Stomach (tissue), 4 donors: Measurements from ENCODE around the gene OSBPL6.

Experiments
- CTCF ChIP-seq, 7 experiments: fragments of 450-650 bp in 4 of 7; fragments of 200-600 bp in 3 of 7; sonication (generic) in 3 of 7; IDR thresholded peaks; one replicate each; pipeline ENCODE4 v1.5.1; 2016 to 2019; ENCODE audit warnings: antibody characterized with exemption in 7 of 7, control low read depth in 2 of 7, mild to moderate bottlenecking in 1 of 7
- EP300 ChIP-seq: sonication (generic); formaldehyde crosslinking; IDR thresholded peaks from one replicate; pipeline ENCODE4 v1.6.1; 2017; ENCODE audit warnings: antibody characterized with exemption
- POLR2A ChIP-seq, 4 donors: fragments of 450-650 bp; IDR thresholded peaks; one replicate each; pipeline ENCODE4 v1.6.1; 2016; ENCODE audit warnings: antibody characterized with exemption in 4 of 4, control low read depth in 2 of 4, mild to moderate bottlenecking in 1 of 4, moderate library complexity in 1 of 4
- POLR2AphosphoS5 ChIP-seq, 3 donors: sonication (generic); formaldehyde crosslinking; IDR thresholded peaks; one replicate each; pipeline ENCODE4 v1.6.1; 2016; ENCODE audit warnings: antibody characterized with exemption in 3 of 3

- no peak for TF ChIP-seq CTCF (IDR thresholded peaks at IDR 0.05)
- TF ChIP-seq POLR2A (IDR thresholded peaks at IDR 0.05): no peak
- no peak for TF ChIP-seq POLR2AphosphoS5 (IDR thresholded peaks at IDR 0.05)
- TF ChIP-seq EP300: no peak
Measured at GRCh38 chr2:178359192-178359912, 165.0 kb downstream of the OSBPL6 start.
